ENCODE measurements around the gene COA8. TPM values are rescaled to one million over a fixed set of nuclear protein-coding genes. Genes with fewer than 3 reads are reported as not detected.

Gene COA8
- total and polyA plus RNA-seq, 2 of the 13 experiments (the other 11 are each of a cell fraction or from before 2014, with no cell fraction given) = 10.9 to 25.1 TPM

DNA sequence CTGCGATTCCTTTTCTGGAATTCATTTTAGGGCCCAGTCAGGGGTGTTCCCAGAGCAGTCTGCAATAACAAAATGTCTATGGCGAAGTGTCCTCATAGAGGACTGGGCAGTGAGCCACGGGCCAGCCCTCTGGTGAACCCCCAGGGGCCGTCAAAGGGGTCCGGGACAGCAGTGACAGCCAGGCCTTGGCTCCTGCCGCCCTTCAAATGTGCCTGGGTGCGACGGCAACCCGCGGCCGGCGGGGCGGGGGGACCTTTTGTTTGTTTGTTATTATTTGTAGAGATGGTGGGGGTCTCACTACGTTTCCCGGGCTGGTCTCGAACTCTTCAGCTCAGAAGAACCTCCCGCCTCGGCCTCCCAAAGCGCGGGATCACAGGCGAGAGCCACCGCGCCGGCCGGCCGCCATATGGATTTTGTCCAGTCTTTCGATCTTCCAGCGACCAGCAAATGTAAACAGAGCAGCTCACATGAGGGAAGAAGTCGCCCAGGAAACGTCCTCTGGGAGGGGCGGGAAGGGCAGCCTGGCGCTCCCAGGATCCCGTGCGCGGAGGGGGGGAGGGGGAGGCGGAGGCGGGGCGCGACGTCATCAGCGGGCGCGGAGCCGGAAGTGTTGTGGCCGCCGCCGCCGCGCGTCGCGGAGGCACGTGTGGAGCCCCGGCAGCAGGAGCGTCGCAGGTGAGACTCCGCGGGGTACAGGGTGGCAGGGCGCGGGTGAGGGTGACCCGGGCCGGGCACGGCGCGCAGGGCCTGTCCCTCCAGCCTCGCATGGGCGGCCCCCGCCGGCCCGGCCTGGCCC lies 34.0 kb upstream of the COA8 start, which contains the start of gene TRMT61A (continued):
- TF ChIP-seq, protein P1, sequence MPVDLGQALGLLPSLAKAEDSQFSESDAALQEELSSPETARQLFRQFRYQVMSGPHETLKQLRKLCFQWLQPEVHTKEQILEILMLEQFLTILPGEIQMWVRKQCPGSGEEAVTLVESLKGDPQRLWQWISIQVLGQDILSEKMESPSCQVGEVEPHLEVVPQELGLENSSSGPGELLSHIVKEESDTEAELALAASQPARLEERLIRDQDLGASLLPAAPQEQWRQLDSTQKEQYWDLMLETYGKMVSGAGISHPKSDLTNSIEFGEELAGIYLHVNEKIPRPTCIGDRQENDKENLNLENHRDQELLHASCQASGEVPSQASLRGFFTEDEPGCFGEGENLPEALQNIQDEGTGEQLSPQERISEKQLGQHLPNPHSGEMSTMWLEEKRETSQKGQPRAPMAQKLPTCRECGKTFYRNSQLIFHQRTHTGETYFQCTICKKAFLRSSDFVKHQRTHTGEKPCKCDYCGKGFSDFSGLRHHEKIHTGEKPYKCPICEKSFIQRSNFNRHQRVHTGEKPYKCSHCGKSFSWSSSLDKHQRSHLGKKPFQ (CRISPR knock-in tag; IDR thresholded peaks at IDR 0.05; ENCODE audit: insufficient replicate concordance) = no peak
- TF ChIP-seq NR2C2 (CRISPR knock-in tag; IDR thresholded peaks at IDR 0.05; ENCODE audit: borderline replicate concordance) (no peak), ZNF468 (CRISPR knock-in tag; IDR thresholded peaks at IDR 0.05) (no peak), ARNTL (CRISPR knock-in tag; IDR thresholded peaks at IDR 0.05) (peak; percentile 11; the same call in 1 of the 2 replicates), MEIS2 (CRISPR knock-in tag; IDR thresholded peaks at IDR 0.05) (peak; percentile 34), SRSF4 (IDR thresholded peaks at IDR 0.05; ENCODE audit: low read depth, low read length, poor library complexity, severe bottlenecking) (no peak), FOXJ3 (CRISPR knock-in tag; IDR thresholded peaks at IDR 0.05; ENCODE audit: borderline replicate concordance) (no peak), ZNF792 (CRISPR knock-in tag; IDR thresholded peaks at IDR 0.05) (no peak), ZNF292 (CRISPR knock-in tag; IDR thresholded peaks at IDR 0.05; ENCODE audit: borderline replicate concordance, low read depth) (peak; percentile 61; the same call in 1 of the 2 replicates), ZBTB26 (CRISPR knock-in tag; IDR thresholded peaks at IDR 0.05; ENCODE audit: borderline replicate concordance) (no peak), REL (CRISPR knock-in tag; conservative IDR thresholded peaks at IDR 0.05) (0 out of 2 replicates have a peak, but pooled peaks have one; percentile 44), ISX (CRISPR knock-in tag; conservative IDR thresholded peaks at IDR 0.05) (no peak), HNRNPL (IDR thresholded peaks at IDR 0.05; ENCODE audit: low read depth, low read length) (no peak), ZNF224 (CRISPR knock-in tag; IDR thresholded peaks at IDR 0.05) (no peak), TOPORS (CRISPR knock-in tag; IDR thresholded peaks at IDR 0.05) (no peak), NFKBIZ (CRISPR knock-in tag; IDR thresholded peaks at IDR 0.05) (no peak), GABPB1 (CRISPR knock-in tag; IDR thresholded peaks at IDR 0.05) (peak; percentile 91), ZNF709 (CRISPR knock-in tag; IDR thresholded peaks at IDR 0.05) (0 out of 2 replicates have a peak, but pooled peaks have one; percentile 43), KDM3A (CRISPR knock-in tag; IDR thresholded peaks at IDR 0.05; ENCODE audit: low read depth) (no peak; the same call in 1 of the 2 replicates), ZUFSP (CRISPR knock-in tag; IDR thresholded peaks at IDR 0.05; ENCODE audit: borderline replicate concordance) (no peak), KMT2A (CRISPR knock-in tag; IDR thresholded peaks at IDR 0.05) (no peak)
- TF ChIP-seq, protein P2, sequence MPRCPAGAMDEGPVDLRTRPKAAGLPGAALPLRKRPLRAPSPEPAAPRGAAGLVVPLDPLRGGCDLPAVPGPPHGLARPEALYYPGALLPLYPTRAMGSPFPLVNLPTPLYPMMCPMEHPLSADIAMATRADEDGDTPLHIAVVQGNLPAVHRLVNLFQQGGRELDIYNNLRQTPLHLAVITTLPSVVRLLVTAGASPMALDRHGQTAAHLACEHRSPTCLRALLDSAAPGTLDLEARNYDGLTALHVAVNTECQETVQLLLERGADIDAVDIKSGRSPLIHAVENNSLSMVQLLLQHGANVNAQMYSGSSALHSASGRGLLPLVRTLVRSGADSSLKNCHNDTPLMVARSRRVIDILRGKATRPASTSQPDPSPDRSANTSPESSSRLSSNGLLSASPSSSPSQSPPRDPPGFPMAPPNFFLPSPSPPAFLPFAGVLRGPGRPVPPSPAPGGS (CRISPR knock-in tag; IDR thresholded peaks at IDR 0.05) = 0 out of 2 replicates have a peak, but pooled peaks have one; percentile 38
- TF ChIP-seq, protein P3, sequence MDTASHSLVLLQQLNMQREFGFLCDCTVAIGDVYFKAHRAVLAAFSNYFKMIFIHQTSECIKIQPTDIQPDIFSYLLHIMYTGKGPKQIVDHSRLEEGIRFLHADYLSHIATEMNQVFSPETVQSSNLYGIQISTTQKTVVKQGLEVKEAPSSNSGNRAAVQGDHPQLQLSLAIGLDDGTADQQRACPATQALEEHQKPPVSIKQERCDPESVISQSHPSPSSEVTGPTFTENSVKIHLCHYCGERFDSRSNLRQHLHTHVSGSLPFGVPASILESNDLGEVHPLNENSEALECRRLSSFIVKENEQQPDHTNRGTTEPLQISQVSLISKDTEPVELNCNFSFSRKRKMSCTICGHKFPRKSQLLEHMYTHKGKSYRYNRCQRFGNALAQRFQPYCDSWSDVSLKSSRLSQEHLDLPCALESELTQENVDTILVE (CRISPR knock-in tag; IDR thresholded peaks at IDR 0.05) = peak; percentile 58; the same call in 1 of the 2 replicates

All from HepG2 (cell line).